DND-41 (cell line): ENCODE measurements around the gene HDDC2.

Experiments
- EZH2 ChIP-seq: IDR thresholded peaks from 3 replicates; pipeline ENCODE4 v1.6.1; 2012; ENCODE audit warnings: borderline replicate concordance, low read depth, mild to moderate bottlenecking, moderate library complexity, low read length, inconsistent platforms; ENCODE audit not compliant: severe bottlenecking
- TF ChIP-seq, protein P1 (sequence below): IDR thresholded peaks from 2 replicates; pipeline ENCODE4 v1.5.1; 2012; ENCODE audit warnings: borderline replicate concordance, low read length, moderate library complexity, mild to moderate bottlenecking; ENCODE audit not compliant: poor library complexity, severe bottlenecking; ENCODE audit errors: extremely low read depth

DNA sequence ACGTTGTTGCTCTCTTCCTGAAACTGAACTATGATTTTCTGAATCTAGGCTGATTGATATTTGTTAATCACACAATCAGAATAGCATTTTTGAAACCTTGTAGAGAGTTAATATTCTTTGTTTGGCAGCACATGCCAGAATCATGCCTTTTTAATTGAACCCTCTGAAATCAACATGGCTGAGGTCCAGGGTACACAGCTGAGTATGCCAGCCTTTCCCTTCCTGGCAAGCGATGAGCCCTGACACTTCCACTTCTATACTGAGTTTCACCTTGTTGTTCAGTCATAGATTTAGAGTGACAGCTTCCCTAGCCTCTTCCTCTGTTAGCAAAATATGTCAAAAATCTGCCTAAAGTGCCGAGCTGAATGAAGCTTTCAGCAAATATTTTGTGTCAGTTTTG is 6.8 kb downstream of the HDDC2 start:
- TF ChIP-seq, protein P1, sequence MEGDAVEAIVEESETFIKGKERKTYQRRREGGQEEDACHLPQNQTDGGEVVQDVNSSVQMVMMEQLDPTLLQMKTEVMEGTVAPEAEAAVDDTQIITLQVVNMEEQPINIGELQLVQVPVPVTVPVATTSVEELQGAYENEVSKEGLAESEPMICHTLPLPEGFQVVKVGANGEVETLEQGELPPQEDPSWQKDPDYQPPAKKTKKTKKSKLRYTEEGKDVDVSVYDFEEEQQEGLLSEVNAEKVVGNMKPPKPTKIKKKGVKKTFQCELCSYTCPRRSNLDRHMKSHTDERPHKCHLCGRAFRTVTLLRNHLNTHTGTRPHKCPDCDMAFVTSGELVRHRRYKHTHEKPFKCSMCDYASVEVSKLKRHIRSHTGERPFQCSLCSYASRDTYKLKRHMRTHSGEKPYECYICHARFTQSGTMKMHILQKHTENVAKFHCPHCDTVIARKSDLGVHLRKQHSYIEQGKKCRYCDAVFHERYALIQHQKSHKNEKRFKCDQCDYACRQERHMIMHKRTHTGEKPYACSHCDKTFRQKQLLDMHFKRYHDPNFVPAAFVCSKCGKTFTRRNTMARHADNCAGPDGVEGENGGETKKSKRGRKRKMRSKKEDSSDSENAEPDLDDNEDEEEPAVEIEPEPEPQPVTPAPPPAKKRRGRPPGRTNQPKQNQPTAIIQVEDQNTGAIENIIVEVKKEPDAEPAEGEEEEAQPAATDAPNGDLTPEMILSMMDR = no peak
- no peak for TF ChIP-seq EZH2
